GM04503 (cell line): Measurements from ENCODE around the gene FPGS.

Source experiments
- DNase-seq: peaks from one replicate; pipeline ENCODE4 v3.0.0-alpha.2; 2012; ENCODE audit warnings: low read depth

Gene FPGS

GRCh38 chr9:127788337-127789011, 14.2 kb upstream of the FPGS start:
- no peak for DNase-seq

- DNase-seq: no peak
Observed at GRCh38 chr9:127789179-127789578, 13.5 kb upstream of the FPGS start.

GRCh38 chr9:127790094-127790855, 12.4 kb upstream of the FPGS start:
- no peak for DNase-seq

- no peak for DNase-seq
Observed at GRCh38 chr9:127791085-127791484, 11.6 kb upstream of the FPGS start.

GRCh38 chr9:127792417-127793031, 10.2 kb upstream of the FPGS start:
- no peak for DNase-seq

GRCh38 chr9:127793093-127793708, 9.5 kb upstream of the FPGS start:
- no peak for DNase-seq

GRCh38 chr9:127794001-127794791, 8.5 kb upstream of the FPGS start:
- no peak for DNase-seq

- DNase-seq: peak; percentile 18
Observed at GRCh38 chr9:127796225-127796813, 6.4 kb upstream of the FPGS start.

- no peak for DNase-seq
Observed at GRCh38 chr9:127796852-127797370, 5.8 kb upstream of the FPGS start.

- peak; percentile 24 for DNase-seq
Observed at GRCh38 chr9:127801955-127802575, 617 bp upstream of the FPGS start.

GRCh38 chr9:127803507-127804352, 1.0 kb downstream of the FPGS start:
- peak; percentile 24 for DNase-seq

- DNase-seq: no peak
Observed at GRCh38 chr9:127805620-127806019, 2.9 kb downstream of the FPGS start.

- DNase-seq: no peak
Observed at GRCh38 chr9:127806871-127807270, 4.2 kb downstream of the FPGS start.

- DNase-seq: no peak
Observed at GRCh38 chr9:127808347-127809001, 5.8 kb downstream of the FPGS start.

GRCh38 chr9:127809002-127809539, 6.4 kb downstream of the FPGS start:
- DNase-seq: no peak

GRCh38 chr9:127809540-127810377, 7.1 kb downstream of the FPGS start:
- DNase-seq: no peak

- DNase-seq: no peak
Observed at GRCh38 chr9:127810378-127811187, 7.9 kb downstream of the FPGS start.
